Natural killer cell (primary cell): ENCODE results near the gene DARS2. TPM values are rescaled to one million over a fixed set of nuclear protein-coding genes. Genes with fewer than 3 reads are reported as not detected.

ENCODE experiments used
- ATAC-seq, 3 donors: fragments of 150-1000 bp in 2 of 3; fragments of 200-7000 bp in 1 of 3; cut with Tn5 transposase; 1 replicate in 1 of 3; 2 replicates in 2 of 3; pipeline ENCODE4 v1.10.0; 2021; ENCODE audit warnings: mild to moderate bottlenecking in 2 of 3, moderate library complexity in 2 of 3
- DNase-seq, 2 donors: peaks; one replicate each; pipeline versions ENCODE4 v3.0.0 to v3.0.0-alpha.2; 2013 to 2021; ENCODE audit warnings: mixed read lengths in 1 of 2
- H3K27ac ChIP-seq: one replicate; pipeline ENCODE4 v1.5.1; 2013; ENCODE audit warnings: mild to moderate bottlenecking, low read length
- H3K27me3 ChIP-seq: one replicate; pipeline ENCODE4 v1.6.1; 2013; ENCODE audit warnings: low read length; ENCODE audit not compliant: control insufficient read depth, insufficient read depth
- H3K36me3 ChIP-seq: one replicate; pipeline ENCODE4 v1.6.1; 2013; ENCODE audit warnings: low read length; ENCODE audit not compliant: control insufficient read depth, insufficient read depth
- H3K4me1 ChIP-seq: one replicate; pipeline ENCODE4 v1.6.1; 2013; ENCODE audit warnings: low read length; ENCODE audit not compliant: control insufficient read depth, insufficient read depth
- H3K4me3 ChIP-seq: one replicate; pipeline ENCODE4 v1.5.1; 2013; ENCODE audit warnings: low read length
- H3K9me3 ChIP-seq: one replicate; pipeline ENCODE4 v1.6.1; 2013; ENCODE audit warnings: low read length; ENCODE audit not compliant: control insufficient read depth, insufficient read depth
- H3K27ac Mint-ChIP-seq, 2 donors: one replicate each; pipeline ENCODE4 v1.8.0; 2022; ENCODE audit warnings: mild to moderate bottlenecking in 2 of 2, mixed read lengths in 2 of 2, moderate library complexity in 1 of 2
- H3K27me3 Mint-ChIP-seq, 2 donors: one replicate each; pipeline ENCODE4 v1.8.0; 2022; ENCODE audit warnings: low read depth in 2 of 2, mixed read lengths in 2 of 2
- H3K36me3 Mint-ChIP-seq: one replicate; pipeline ENCODE4 v1.8.0; 2022; ENCODE audit warnings: mixed read lengths
- H3K4me1 Mint-ChIP-seq, 2 donors: one replicate each; pipeline ENCODE4 v1.8.0; 2022; ENCODE audit warnings: mixed read lengths in 2 of 2
- H3K4me3 Mint-ChIP-seq: one replicate; pipeline ENCODE4 v1.8.0; 2022; ENCODE audit warnings: mild to moderate bottlenecking, moderate library complexity, mixed read lengths
- H3K9me3 Mint-ChIP-seq, 2 donors: one replicate each; pipeline ENCODE4 v1.8.0; 2022; ENCODE audit warnings: mixed read lengths in 2 of 2
- CTCF ChIP-seq: fragments of 200-600 bp; IDR thresholded peaks from one replicate; pipeline ENCODE4 v1.8.0; 2022; ENCODE audit warnings: antibody characterized with exemption
- WGBS: methylation state at CpG from one replicate; pipeline ENCODE4 v1.1.7; 2013; ENCODE audit warnings: missing lambda C conversion rate; ENCODE audit not compliant: insufficient coverage; 5-methylcytosine and 5-hydroxymethylcytosine counted together
- intact Hi-C: fragments of 100-400 bp; cut with micrococcal nuclease; formaldehyde crosslinking; loops from one replicate; pipeline ENCODE4 v1.14.2; 2022
- total RNA-seq, 4 donors: library from RNA; stranded (reverse); fragments of 120-200 nt in 1 of 4; gene quantifications; one replicate each; pipeline versions ENCODE4 v1.2.3 to v1.2.4, GENCODE V29; 2013 to 2022

DARS2 gene
- total RNA-seq, 3 donors from 2014 or later (not counting 1 experiment from before 2014, with no cell fraction given), result 5.0 to 8.4 (median 5.8) TPM

- Mint-ChIP-seq H3K27ac (peak within 1 kb of the TSS; percentile 91 to 97), H3K36me3 (peaks cover 33% of the 10 kb centered on the region), H3K9me3 (no peaks in the 10 kb centered on the region), H3K4me3 (peak within 1 kb of the TSS; percentile 98), H3K27me3 (no peaks in the 10 kb centered on the region), H3K4me1 (peaks cover 82 to 83% of the 10 kb centered on the region in 2 donors)
- WGBS, result under 1% methylated on average over 53 of the region's 53 CpGs
- Histone ChIP-seq H3K4me3 (peak within 1 kb of the TSS; percentile 86), H3K36me3 (peaks cover 36% of the 10 kb centered on the region), H3K27ac (peak within 1 kb of the TSS; percentile 77), H3K9me3 (no peaks in the 10 kb centered on the region), H3K27me3 (no peaks in the 10 kb centered on the region), H3K4me1 (peaks cover 32% of the 10 kb centered on the region)
- DNase-seq (peak; percentile 62 to 90), ATAC-seq (peak; percentile 20 to 43 (median 25))
- intact Hi-C loops, result loop anchor here (2.0 to 10.0 kb wide), 3 partner anchors 154 to 348 kb away; partner anchors contain the start of gene RC3H1
- TF ChIP-seq CTCF, result no peak
Measured at GRCh38 chr1:173868266-173869020, 44.0 kb downstream of the DARS2 start, which contains the start of gene ZBTB37. Gene ZBTB37 (plus strand): TSS chr1:173868380. CDS start chr1:173870226, 1,846 bp downstream.

GRCh38 chr1:173869021-173869359 is 44.5 kb downstream of the DARS2 start:
- peaks cover 32% of the 10 kb centered on the region for H3K4me1 ChIP-seq
- H3K27me3 ChIP-seq, result no peaks in the 10 kb centered on the region
- TF ChIP-seq CTCF, result no peak
- peak overlapping the region; percentile 77 for H3K27ac ChIP-seq
- DNase-seq (no peak), ATAC-seq (no peak)
- H3K4me3 ChIP-seq, result peak overlapping the region; percentile 86
- Mint-ChIP-seq H3K9me3 (no peaks in the 10 kb centered on the region), H3K4me3 (peak overlapping the region; percentile 98), H3K27ac (peak overlapping the region; percentile 91 to 97), H3K4me1 (peaks cover 80 to 81% of the 10 kb centered on the region in 2 donors), H3K27me3 (no peaks in the 10 kb centered on the region), H3K36me3 (peaks cover 27% of the 10 kb centered on the region)
- intact Hi-C loops, result loop anchor here (2.0 to 10.0 kb wide), 3 partner anchors 153 to 348 kb away; partner anchors contain the start of gene RC3H1
- no peaks in the 10 kb centered on the region for H3K9me3 ChIP-seq
- peaks cover 32% of the 10 kb centered on the region for H3K36me3 ChIP-seq
- WGBS, result 0% methylated on average over 4 of the region's 5 CpGs

GRCh38 chr1:173870252-173871075 is 46.0 kb downstream of the DARS2 start:
- Mint-ChIP-seq H3K27ac (peak overlapping the region; percentile 91 to 97), H3K9me3 (no peaks in the 10 kb centered on the region), H3K27me3 (no peaks in the 10 kb centered on the region), H3K4me1 (peaks cover 65 to 68% of the 10 kb centered on the region in 2 donors), H3K36me3 (peaks cover 14% of the 10 kb centered on the region), H3K4me3 (peak overlapping the region; percentile 98)
- DNase-seq (peak; percentile 39 to 68), ATAC-seq (peak; percentile 7 to 19 (median 16))
- no peak for TF ChIP-seq CTCF
- no peaks in the 10 kb centered on the region for H3K9me3 ChIP-seq
- peak overlapping the region; percentile 57 for H3K27ac ChIP-seq
- no peaks in the 10 kb centered on the region for H3K27me3 ChIP-seq
- 61% methylated on average over 15 of the region's 15 CpGs for WGBS
- H3K4me1 ChIP-seq, result peaks cover 28% of the 10 kb centered on the region
- H3K36me3 ChIP-seq, result peaks cover 25% of the 10 kb centered on the region
- intact Hi-C loops, result no loop called here
- H3K4me3 ChIP-seq, result no peak overlapping the region
